OCI-LY1 (cell line): Measurements from ENCODE around the gene BRINP1.

Experiments
- H2AFZ ChIP-seq: fragments of 200-600 bp; sonication (generic), shearing (Covaris generic); 2 replicates; pipeline ENCODE4 v1.6.0; 2014; ENCODE audit warnings: antibody characterized with exemption, mild to moderate bottlenecking, low read length
- H3F3A ChIP-seq: fragments of 200-600 bp; sonication (generic), shearing (Covaris generic); 2 replicates; pipeline ENCODE4 v1.6.0; 2014; ENCODE audit warnings: mild to moderate bottlenecking, antibody characterized with exemption, low read length, moderate library complexity; ENCODE audit not compliant: insufficient read depth
- H3K27ac ChIP-seq: fragments of 200-600 bp; sonication (generic); 2 replicates; pipeline ENCODE4 v1.5.1; 2014; ENCODE audit warnings: low read length, mixed run types, mild to moderate bottlenecking, low read depth; ENCODE audit not compliant: poor library complexity, severe bottlenecking
- H3K27me3 ChIP-seq: fragments of 200-600 bp; sonication (generic); 2 replicates; pipeline ENCODE4 v1.6.0; 2014; ENCODE audit warnings: antibody characterized with exemption, mild to moderate bottlenecking, low read length, moderate library complexity; ENCODE audit not compliant: insufficient read depth
- H3K36me3 ChIP-seq: fragments of 200-600 bp; sonication (generic); 2 replicates; pipeline ENCODE4 v1.6.1; 2014; ENCODE audit warnings: mild to moderate bottlenecking, antibody characterized with exemption, low read length, moderate library complexity, mixed read lengths; ENCODE audit not compliant: insufficient read depth
- H3K4me1 ChIP-seq: fragments of 200-600 bp; sonication (generic); 2 replicates; pipeline ENCODE4 v1.5.1; 2014; ENCODE audit warnings: mild to moderate bottlenecking, low read length, moderate library complexity; ENCODE audit not compliant: insufficient read depth, severe bottlenecking
- H3K4me2 ChIP-seq: fragments of 200-600 bp; sonication (generic), shearing (Covaris generic); 2 replicates; pipeline ENCODE4 v1.6.1; 2014; ENCODE audit warnings: low read length
- H3K4me3 ChIP-seq: fragments of 200-600 bp; sonication (generic); 2 replicates; pipeline ENCODE4 v1.5.1; 2014; ENCODE audit warnings: low read length, low read depth, mild to moderate bottlenecking, mixed read lengths; ENCODE audit not compliant: poor library complexity, severe bottlenecking
- H3K79me2 ChIP-seq: fragments of 200-600 bp; shearing (Covaris generic); 2 replicates; pipeline ENCODE4 v1.6.1; 2016; ENCODE audit warnings: mixed run types, low read length, mixed read lengths; ENCODE audit not compliant: insufficient read depth
- H3K9ac ChIP-seq: fragments of 200-600 bp; sonication (generic), shearing (Covaris generic); 2 replicates; pipeline ENCODE4 v1.6.1; 2014; ENCODE audit warnings: mild to moderate bottlenecking, low read length, mixed read lengths
- H3K9me2 ChIP-seq: fragments of 200-600 bp; sonication (generic), shearing (Covaris generic); 2 replicates; pipeline ENCODE4 v1.6.1; 2014; ENCODE audit warnings: low read depth, mild to moderate bottlenecking, low read length, mixed read lengths
- H3K9me3 ChIP-seq: fragments of 200-600 bp; shearing (Covaris generic); 2 replicates; pipeline ENCODE4 v1.6.1; 2014; ENCODE audit warnings: low read length, mixed read lengths
- H4K20me1 ChIP-seq: fragments of 200-600 bp; sonication (generic), shearing (Covaris generic); 2 replicates; pipeline ENCODE4 v1.6.0; 2016; ENCODE audit warnings: mild to moderate bottlenecking, low read length; ENCODE audit not compliant: insufficient read depth
- EZH2 ChIP-seq: fragments of 200-600 bp; sonication (generic), shearing (Covaris generic); IDR thresholded peaks from 2 replicates; pipeline ENCODE4 v1.8.0; 2017; ENCODE audit warnings: borderline replicate concordance, mixed run types, mild to moderate bottlenecking, antibody characterized with exemption, low read length, moderate library complexity, mixed read lengths
- TF ChIP-seq, protein P1 (sequence below): fragments of 200-600 bp; sonication (generic), shearing (Covaris generic); IDR thresholded peaks from 2 replicates; pipeline ENCODE4 v1.5.1; 2017; ENCODE audit warnings: mild to moderate bottlenecking, antibody characterized with exemption, low read length, moderate library complexity, mixed read lengths

BRINP1 gene

DNA sequence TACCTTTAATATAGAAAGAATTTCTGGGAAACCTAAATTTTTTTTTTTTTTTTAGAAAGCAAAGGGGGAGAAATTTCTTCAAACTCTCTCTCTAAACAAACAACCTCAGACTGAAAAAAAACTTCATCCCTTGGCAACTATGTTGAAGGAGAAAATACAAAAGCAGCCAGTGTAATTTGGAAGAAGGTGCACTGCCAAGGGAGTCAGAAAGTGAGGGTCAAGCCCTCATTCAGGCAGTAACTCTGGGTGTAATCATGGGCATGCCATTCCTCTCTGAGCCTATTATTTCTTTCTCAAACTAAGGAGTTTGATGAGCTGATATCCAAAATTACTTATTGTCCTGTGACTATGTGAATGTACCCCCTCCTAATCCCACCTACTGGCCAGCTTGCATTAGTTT is 203.1 kb downstream of the BRINP1 start:
- H3K36me3 ChIP-seq, result no peaks in the 10 kb centered on the region
- H3K27me3 ChIP-seq, result no peaks in the 10 kb centered on the region
- no peak overlapping the region for H3K27ac ChIP-seq
- H3K9me2 ChIP-seq, result no peaks in the 10 kb centered on the region
- H3K4me3 ChIP-seq, result no peak overlapping the region
- H3K4me2 ChIP-seq, result no peak overlapping the region
- no peaks in the 10 kb centered on the region for H4K20me1 ChIP-seq
- H3K4me1 ChIP-seq, result no peaks in the 10 kb centered on the region
- H3K9ac ChIP-seq, result no peak overlapping the region
- no peaks in the 10 kb centered on the region for H3K9me3 ChIP-seq
- no peaks in the 10 kb centered on the region for H3K79me2 ChIP-seq
- no peak overlapping the region for H2AFZ ChIP-seq
- no peaks in the 10 kb centered on the region for H3F3A ChIP-seq
- no peak for TF ChIP-seq EZH2
- TF ChIP-seq, protein P1, sequence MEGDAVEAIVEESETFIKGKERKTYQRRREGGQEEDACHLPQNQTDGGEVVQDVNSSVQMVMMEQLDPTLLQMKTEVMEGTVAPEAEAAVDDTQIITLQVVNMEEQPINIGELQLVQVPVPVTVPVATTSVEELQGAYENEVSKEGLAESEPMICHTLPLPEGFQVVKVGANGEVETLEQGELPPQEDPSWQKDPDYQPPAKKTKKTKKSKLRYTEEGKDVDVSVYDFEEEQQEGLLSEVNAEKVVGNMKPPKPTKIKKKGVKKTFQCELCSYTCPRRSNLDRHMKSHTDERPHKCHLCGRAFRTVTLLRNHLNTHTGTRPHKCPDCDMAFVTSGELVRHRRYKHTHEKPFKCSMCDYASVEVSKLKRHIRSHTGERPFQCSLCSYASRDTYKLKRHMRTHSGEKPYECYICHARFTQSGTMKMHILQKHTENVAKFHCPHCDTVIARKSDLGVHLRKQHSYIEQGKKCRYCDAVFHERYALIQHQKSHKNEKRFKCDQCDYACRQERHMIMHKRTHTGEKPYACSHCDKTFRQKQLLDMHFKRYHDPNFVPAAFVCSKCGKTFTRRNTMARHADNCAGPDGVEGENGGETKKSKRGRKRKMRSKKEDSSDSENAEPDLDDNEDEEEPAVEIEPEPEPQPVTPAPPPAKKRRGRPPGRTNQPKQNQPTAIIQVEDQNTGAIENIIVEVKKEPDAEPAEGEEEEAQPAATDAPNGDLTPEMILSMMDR, result no peak

- Histone ChIP-seq H3K9ac (no peak overlapping the region), H3F3A (no peaks in the 10 kb centered on the region), H4K20me1 (no peaks in the 10 kb centered on the region), H3K79me2 (no peaks in the 10 kb centered on the region), H3K36me3 (no peaks in the 10 kb centered on the region), H3K9me2 (no peaks in the 10 kb centered on the region), H2AFZ (no peak overlapping the region), H3K27ac (no peak overlapping the region), H3K4me2 (no peak overlapping the region), H3K4me1 (no peaks in the 10 kb centered on the region), H3K9me3 (no peaks in the 10 kb centered on the region), H3K4me3 (no peak overlapping the region), H3K27me3 (no peaks in the 10 kb centered on the region)
- TF ChIP-seq EZH2, result no peak
- TF ChIP-seq, protein P1, result no peak
Observed at GRCh38 chr9:119165131-119165530, 204.1 kb downstream of the BRINP1 start.

GRCh38 chr9:119164716-119165115 is 204.5 kb downstream of the BRINP1 start:
- Histone ChIP-seq H2AFZ (no peak overlapping the region), H3F3A (no peaks in the 10 kb centered on the region), H3K9ac (no peak overlapping the region), H3K36me3 (no peaks in the 10 kb centered on the region), H3K79me2 (no peaks in the 10 kb centered on the region), H3K4me2 (no peak overlapping the region), H4K20me1 (no peaks in the 10 kb centered on the region), H3K4me3 (no peak overlapping the region), H3K9me2 (no peaks in the 10 kb centered on the region), H3K27me3 (no peaks in the 10 kb centered on the region), H3K27ac (no peak overlapping the region), H3K4me1 (no peaks in the 10 kb centered on the region), H3K9me3 (no peaks in the 10 kb centered on the region)
- no peak for TF ChIP-seq EZH2
- TF ChIP-seq, protein P1, result no peak
